ENCODE results near the gene RALGAPA1.

DNA sequence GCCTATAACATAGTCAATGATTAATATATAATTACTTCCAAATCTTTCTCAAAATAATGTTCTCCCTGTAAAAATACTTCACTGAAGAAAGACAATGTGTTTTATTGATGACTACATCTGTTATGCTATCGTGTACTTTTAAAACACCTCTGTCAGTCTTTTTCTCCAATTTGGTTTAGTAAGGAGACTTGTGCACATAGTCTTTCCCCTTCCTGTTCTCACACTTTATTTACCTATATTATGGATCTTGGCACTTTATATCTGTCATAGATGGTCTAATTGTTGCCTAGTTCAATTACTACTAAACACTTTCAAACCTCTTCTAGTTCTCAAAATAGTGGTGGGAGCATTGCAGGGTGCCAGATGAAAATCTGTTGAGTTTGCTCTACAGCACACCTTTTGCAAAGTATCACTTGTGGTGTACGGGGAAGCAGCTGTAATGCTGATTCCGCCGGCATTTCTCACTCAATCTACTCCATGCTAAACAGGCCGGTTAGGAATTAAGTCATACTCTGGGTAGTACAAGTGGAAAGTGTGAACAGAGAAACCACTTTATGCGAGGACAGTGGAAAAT lies 276.2 kb downstream of the RALGAPA1 start:
- TF ChIP-seq TAF1 (conservative IDR thresholded peaks at IDR 0.05) (no peak), YY1 (IDR thresholded peaks at IDR 0.05) (no peak), HNF4G (IDR thresholded peaks at IDR 0.05) (no peak), SP1 (IDR thresholded peaks at IDR 0.05) (no peak), RAD21 (IDR thresholded peaks at IDR 0.05) (no peak), GABPA (IDR thresholded peaks at IDR 0.05 in 1 of 2, conservative IDR thresholded peaks at IDR 0.05 in 1 of 2) (no peak)
- TF ChIP-seq, protein P1, sequence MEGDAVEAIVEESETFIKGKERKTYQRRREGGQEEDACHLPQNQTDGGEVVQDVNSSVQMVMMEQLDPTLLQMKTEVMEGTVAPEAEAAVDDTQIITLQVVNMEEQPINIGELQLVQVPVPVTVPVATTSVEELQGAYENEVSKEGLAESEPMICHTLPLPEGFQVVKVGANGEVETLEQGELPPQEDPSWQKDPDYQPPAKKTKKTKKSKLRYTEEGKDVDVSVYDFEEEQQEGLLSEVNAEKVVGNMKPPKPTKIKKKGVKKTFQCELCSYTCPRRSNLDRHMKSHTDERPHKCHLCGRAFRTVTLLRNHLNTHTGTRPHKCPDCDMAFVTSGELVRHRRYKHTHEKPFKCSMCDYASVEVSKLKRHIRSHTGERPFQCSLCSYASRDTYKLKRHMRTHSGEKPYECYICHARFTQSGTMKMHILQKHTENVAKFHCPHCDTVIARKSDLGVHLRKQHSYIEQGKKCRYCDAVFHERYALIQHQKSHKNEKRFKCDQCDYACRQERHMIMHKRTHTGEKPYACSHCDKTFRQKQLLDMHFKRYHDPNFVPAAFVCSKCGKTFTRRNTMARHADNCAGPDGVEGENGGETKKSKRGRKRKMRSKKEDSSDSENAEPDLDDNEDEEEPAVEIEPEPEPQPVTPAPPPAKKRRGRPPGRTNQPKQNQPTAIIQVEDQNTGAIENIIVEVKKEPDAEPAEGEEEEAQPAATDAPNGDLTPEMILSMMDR (IDR thresholded peaks at IDR 0.05; ENCODE audit: low read depth, low read length, missing input control): peak; percentile 2
- TF ChIP-seq, protein P2, sequence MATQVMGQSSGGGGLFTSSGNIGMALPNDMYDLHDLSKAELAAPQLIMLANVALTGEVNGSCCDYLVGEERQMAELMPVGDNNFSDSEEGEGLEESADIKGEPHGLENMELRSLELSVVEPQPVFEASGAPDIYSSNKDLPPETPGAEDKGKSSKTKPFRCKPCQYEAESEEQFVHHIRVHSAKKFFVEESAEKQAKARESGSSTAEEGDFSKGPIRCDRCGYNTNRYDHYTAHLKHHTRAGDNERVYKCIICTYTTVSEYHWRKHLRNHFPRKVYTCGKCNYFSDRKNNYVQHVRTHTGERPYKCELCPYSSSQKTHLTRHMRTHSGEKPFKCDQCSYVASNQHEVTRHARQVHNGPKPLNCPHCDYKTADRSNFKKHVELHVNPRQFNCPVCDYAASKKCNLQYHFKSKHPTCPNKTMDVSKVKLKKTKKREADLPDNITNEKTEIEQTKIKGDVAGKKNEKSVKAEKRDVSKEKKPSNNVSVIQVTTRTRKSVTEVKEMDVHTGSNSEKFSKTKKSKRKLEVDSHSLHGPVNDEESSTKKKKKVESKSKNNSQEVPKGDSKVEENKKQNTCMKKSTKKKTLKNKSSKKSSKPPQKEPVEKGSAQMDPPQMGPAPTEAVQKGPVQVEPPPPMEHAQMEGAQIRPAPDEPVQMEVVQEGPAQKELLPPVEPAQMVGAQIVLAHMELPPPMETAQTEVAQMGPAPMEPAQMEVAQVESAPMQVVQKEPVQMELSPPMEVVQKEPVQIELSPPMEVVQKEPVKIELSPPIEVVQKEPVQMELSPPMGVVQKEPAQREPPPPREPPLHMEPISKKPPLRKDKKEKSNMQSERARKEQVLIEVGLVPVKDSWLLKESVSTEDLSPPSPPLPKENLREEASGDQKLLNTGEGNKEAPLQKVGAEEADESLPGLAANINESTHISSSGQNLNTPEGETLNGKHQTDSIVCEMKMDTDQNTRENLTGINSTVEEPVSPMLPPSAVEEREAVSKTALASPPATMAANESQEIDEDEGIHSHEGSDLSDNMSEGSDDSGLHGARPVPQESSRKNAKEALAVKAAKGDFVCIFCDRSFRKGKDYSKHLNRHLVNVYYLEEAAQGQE (IDR thresholded peaks at IDR 0.05): no peak
- TF ChIP-seq, protein P3, sequence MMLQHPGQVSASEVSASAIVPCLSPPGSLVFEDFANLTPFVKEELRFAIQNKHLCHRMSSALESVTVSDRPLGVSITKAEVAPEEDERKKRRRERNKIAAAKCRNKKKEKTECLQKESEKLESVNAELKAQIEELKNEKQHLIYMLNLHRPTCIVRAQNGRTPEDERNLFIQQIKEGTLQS (IDR thresholded peaks at IDR 0.05): no peak
